NCI-H187 (cell line): ENCODE measurements around the gene GSE1.
A peak's percentile ranks its signal among the peaks of the same experiment; 100 is the strongest.

Experiments
- DNase-seq, 2 experiments: peaks; one replicate each; lab custom pipeline; 2025; lab: John Stamatoyannopoulos, UW

GSE1 gene

GRCh38 chr16:85678821-85679220 lies 65.7 kb downstream of the GSE1 start:
- DNase-seq, result no peak

GRCh38 chr16:85679870-85680269 lies 66.7 kb downstream of the GSE1 start:
- DNase-seq, result no peak

GRCh38 chr16:85680352-85680944 lies 67.3 kb downstream of the GSE1 start:
- no peak for DNase-seq

- no peak for DNase-seq
Observed at GRCh38 chr16:85681255-85681654, 68.1 kb downstream of the GSE1 start.

GRCh38 chr16:85682516-85682915 lies 69.4 kb downstream of the GSE1 start:
- DNase-seq, result no peak

GRCh38 chr16:85683363-85683762 lies 70.2 kb downstream of the GSE1 start:
- DNase-seq, result no peak

GRCh38 chr16:85685251-85685650 lies 72.1 kb downstream of the GSE1 start:
- no peak for DNase-seq

GRCh38 chr16:85686912-85687591 lies 73.9 kb downstream of the GSE1 start:
- no peak for DNase-seq

- DNase-seq, result no peak
Observed at GRCh38 chr16:85687651-85688471, 74.7 kb downstream of the GSE1 start.

- DNase-seq, result peak; percentile 52 to 76
Observed at GRCh38 chr16:85688586-85689284, 75.6 kb downstream of the GSE1 start, which contains the start of gene GINS2. TSS of gene GINS2 (minus strand) at chr16:85688954. CDS start at chr16:85688898, 56 bp downstream.

GRCh38 chr16:85689285-85689949 lies 76.3 kb downstream of the GSE1 start:
- no peak for DNase-seq

GRCh38 chr16:85689950-85690320 lies 76.8 kb downstream of the GSE1 start:
- no peak for DNase-seq

- DNase-seq, result no peak
Observed at GRCh38 chr16:85690469-85691064, 77.4 kb downstream of the GSE1 start.

- DNase-seq, result no peak
Observed at GRCh38 chr16:85695196-85696128, 82.3 kb downstream of the GSE1 start.

- no peak for DNase-seq
Observed at GRCh38 chr16:85696781-85697180, 83.7 kb downstream of the GSE1 start.

GRCh38 chr16:85697431-85697830 lies 84.3 kb downstream of the GSE1 start:
- no peak for DNase-seq

- DNase-seq, result no peak
Observed at GRCh38 chr16:85698459-85698891, 85.4 kb downstream of the GSE1 start.

- no peak for DNase-seq
Observed at GRCh38 chr16:85698935-85699558, 85.9 kb downstream of the GSE1 start.

- DNase-seq, result no peak
Observed at GRCh38 chr16:85699628-85700027, 86.5 kb downstream of the GSE1 start.

- DNase-seq, result no peak
Observed at GRCh38 chr16:85704011-85704410, 90.9 kb downstream of the GSE1 start.
